ENCODE measurements around the gene KCNJ16.

DNA sequence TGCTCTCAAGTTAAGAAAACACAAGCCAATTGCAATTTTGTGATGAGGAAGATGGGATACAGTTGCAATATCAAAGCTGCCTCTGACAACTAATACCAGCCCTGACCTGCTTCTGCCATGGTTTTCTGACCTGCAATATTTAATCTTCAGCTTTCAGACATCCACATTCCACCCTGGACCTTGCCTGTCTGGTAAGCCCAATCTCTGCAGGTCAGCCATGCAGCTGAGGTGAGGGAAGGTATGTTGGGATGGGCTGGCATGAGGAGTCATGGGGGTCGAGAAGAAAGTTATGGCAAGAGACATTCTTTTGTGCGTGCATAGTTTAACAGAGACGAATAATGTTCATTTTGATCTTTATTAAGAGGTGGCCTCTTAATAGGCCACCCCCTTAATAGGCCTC lies 31.5 kb downstream of the KCNJ16 start:
- TF ChIP-seq EP300 (IDR thresholded peaks at IDR 0.05; ENCODE audit: borderline replicate concordance): no peak
- TF ChIP-seq YY1 (IDR thresholded peaks at IDR 0.05; ENCODE audit: low read depth): no peak
- no peak for TF ChIP-seq NFIC (IDR thresholded peaks at IDR 0.05)
- no peak for TF ChIP-seq RAD21 (IDR thresholded peaks at IDR 0.05; ENCODE audit: low read depth)
- no peak for TF ChIP-seq TAF1 (IDR thresholded peaks at IDR 0.05; ENCODE audit: low read depth)
- TF ChIP-seq, protein P1, sequence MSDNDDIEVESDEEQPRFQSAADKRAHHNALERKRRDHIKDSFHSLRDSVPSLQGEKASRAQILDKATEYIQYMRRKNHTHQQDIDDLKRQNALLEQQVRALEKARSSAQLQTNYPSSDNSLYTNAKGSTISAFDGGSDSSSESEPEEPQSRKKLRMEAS (IDR thresholded peaks at IDR 0.05): no peak
- TF ChIP-seq, protein P2, sequence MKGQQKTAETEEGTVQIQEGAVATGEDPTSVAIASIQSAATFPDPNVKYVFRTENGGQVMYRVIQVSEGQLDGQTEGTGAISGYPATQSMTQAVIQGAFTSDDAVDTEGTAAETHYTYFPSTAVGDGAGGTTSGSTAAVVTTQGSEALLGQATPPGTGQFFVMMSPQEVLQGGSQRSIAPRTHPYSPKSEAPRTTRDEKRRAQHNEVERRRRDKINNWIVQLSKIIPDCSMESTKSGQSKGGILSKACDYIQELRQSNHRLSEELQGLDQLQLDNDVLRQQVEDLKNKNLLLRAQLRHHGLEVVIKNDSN (IDR thresholded peaks at IDR 0.05): no peak
- TF ChIP-seq CEBPB (IDR thresholded peaks at IDR 0.05): no peak
- TF ChIP-seq EGR1 (IDR thresholded peaks at IDR 0.05): no peak
